ENCODE measurements around the gene CDKAL1.

- TF ChIP-seq CTCF (IDR thresholded peaks at IDR 0.05) (no peak), POLR2A (IDR thresholded peaks at IDR 0.05) (no peak), EP300 (IDR thresholded peaks at IDR 0.05) (no peak), POLR2AphosphoS5 (IDR thresholded peaks at IDR 0.05) (no peak)
These were observed 236.5 kb downstream of the CDKAL1 start for GRCh38 chr6:20770773-20771172.
